ENCODE data around the gene MIF4GD.
A peak's percentile ranks its signal among the peaks of the same experiment; 100 is the strongest.

MIF4GD gene, protein sequence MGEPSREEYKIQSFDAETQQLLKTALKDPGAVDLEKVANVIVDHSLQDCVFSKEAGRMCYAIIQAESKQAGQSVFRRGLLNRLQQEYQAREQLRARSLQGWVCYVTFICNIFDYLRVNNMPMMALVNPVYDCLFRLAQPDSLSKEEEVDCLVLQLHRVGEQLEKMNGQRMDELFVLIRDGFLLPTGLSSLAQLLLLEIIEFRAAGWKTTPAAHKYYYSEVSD

DNA sequence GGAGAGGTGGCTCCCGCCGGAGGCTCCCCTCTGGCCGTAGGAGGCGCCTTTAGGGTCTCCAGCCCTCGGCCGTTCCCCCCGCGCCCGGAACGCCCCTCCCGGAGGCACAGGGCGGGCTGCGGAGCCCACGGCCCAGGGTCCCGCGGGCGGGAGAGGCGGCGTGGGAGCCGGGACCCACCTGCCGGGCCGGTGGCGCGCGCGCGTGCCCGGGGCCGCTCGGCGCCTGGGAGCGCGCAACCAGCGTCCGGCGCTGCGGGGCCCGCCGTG is at the start of gene MIF4GD:
MIF4GD (minus strand) TSS at position 266 of the 267 bp plus-strand sequence. CDS start 1,036 bp downstream, outside the sequence.
- DNase-seq: no peak

DNA sequence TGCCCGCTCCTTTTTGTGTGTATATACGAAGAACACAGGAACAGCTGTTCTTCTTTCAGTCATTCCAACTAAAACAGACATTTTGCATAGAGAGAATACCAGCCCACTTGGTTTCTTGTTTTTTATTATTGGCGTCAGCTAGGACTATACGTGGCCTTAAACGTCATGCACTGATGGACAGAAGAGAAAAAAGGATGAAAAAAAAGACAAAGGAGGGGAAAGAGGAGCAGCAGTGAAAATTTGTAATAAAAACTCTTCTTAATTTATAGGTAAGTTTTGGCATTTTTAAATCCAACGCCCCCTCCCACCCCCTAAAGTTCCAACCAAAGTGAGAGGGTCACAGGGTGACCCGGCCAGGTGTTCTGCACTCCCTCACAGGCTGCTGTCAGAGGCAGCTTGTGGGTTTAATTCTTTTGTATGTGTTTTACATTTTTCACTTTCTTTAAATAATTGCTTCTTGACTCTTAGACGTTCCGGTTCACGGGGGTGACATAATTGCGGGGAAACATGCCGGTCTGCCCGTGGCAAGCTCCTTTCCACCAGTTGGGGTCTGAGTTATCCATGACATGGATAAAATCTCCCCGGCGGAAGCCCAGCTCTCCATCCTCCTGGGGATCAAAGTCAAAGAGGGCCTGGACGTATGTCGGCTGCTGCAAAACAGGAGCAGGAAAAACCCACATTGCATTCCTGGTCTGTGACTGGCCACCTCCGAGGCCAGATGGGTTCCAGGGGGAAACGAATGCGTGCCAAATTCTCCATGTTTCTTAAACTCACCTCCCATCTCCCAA is 49.1 kb upstream of the MIF4GD start:
- no peak for DNase-seq

DNA sequence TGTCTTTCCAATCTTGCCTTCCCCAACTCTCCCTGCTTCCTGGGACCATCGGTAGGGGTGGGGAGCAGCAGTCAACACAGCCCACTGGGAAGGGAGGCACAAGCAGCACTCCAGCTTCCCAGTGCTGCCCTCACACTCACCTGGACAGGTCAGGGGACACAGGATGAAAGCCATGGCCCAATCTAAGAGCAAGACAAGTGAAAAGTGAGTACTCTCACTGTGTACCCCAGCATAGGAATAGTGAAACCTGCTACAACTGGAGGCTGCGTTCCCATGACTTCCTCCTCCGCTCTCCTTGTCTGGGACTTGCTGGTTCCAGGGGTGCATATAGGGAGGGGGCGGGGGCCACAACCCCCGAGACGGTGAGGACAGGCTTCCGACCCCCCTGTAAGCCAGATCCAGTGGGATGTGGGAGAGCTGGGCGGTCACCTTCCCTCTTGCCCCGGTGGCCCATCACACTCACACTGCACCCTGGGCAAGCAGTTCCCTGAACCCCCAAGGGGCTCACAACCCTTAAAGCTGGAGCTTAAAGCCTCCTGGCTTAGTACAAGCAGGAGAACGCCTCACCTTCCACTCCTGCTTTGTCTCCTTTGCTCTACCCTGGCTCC is 47.7 kb upstream of the MIF4GD start:
- DNase-seq: no peak

DNA sequence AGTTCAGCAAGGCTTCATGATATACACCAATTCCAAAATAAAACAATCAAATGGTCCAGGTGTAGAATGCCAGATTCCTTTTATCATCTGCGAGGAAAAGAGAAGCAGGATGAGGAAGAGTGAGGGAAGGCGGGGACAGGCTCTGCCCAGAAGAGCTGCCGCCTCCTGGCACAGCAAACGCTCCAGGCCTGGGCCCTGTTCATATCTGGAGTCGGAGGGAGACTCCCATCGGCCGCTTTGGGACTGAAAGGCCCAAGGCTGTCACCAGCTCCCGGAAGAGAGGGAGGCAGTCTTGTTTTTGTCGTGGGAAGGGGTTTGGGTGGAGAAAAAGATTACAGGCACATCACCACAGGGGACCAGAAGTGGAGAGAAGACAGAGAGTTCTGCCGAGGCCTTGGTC is 47.2 kb upstream of the MIF4GD start:
- no peak for DNase-seq

DNA sequence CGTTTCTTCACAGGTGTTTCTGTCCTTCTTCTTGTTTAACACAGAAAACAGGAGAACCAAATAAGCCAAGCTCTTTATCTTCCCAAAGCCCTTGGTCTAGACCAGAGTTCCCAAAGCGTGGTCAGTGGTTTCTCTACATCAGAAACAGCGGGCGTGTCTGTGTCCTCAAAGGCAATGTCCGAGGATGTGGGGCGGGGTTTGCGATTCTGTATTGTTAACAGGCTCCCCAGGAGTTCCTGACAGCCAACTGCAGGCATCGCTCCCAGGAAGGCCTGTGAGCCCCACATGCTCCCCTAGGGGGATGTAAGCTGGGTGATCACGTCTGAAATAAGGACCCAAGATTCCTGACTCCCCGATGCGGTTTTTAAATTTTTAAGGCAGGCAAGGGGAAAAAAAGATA is 46.6 kb upstream of the MIF4GD start:
- DNase-seq: no peak

DNA sequence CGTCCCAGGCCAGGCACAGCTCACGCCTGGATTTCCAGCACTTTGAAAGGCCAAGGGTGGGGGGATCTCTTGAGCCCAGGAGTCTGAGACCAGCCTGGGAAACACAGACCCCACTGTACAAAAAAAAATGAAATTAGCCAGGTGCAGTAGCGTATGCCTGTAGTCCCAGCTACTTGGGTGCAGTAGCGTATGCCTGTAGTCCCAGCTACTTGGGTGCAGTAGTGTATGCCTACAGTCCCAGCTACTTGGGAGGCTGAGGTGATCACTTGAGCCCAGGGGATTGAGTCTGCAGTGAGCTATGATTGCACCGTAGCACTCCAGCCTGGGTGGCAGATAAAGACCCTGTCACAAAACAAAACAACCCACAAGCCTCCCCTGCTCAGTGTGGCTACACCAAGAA is 45.2 kb upstream of the MIF4GD start:
- DNase-seq: no peak

DNA sequence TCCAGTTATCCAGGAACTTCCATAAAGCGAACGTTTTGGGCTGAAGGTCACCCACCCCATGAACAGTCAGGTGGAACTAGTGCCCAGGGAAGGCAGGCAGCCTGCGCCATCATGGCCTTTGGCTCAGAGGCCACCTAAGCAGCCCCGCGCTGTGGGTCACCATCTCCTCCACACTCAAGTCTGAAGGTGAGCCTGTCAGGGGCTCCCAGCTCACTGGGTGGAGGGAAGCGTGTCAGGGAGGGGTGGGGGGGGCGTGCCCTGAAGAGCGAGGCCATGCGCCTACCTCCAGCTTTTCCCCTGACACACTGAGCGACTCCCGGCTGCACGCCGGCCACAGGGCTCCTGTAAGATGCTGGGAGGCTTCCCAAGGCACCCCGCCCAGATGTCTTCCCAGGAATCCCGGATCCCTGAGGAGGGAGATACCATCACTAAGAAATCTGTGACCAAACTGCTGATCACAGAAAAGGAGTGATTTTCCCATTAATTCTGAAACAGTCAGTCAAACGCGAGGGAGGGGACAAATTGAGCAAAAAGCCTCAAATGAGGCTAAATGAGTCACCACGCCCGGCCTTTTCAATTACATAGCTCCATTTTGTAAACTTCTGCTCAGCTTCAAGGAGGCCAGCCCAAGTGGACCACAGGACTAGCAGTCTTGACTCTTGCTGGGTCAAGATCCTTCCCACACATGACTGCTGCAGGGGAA is 44.7 kb upstream of the MIF4GD start:
- DNase-seq: no peak

DNA sequence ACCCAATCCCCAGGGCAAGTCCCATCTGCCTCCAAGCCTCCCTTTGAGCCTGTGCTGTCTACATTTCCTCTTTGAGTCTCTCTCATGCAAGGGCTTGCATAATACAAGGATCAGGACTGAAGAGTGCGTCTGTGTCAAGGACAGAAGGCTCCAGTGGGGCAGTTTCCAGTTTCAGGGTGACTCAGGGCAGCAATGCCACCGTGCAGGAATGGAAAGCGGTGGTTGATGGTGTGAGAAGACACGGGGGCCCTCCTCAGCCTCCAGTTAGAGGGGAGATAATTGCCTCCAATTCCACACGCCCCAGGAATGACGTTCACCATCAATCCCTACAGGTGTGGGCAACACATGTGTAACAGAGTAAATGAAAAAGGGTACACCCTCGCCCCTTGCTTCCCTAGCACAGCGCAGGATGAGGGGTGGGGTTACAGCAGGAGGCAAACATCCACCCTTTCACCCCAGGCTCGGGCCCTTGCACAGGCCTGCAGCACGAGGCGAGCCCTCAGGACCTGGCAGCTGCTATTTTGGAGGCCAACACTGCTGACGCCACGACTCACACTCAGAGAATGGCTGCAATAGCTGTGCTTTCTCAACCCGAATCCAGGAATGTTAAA is 43.0 kb upstream of the MIF4GD start:
- DNase-seq: peak; percentile 44

DNA sequence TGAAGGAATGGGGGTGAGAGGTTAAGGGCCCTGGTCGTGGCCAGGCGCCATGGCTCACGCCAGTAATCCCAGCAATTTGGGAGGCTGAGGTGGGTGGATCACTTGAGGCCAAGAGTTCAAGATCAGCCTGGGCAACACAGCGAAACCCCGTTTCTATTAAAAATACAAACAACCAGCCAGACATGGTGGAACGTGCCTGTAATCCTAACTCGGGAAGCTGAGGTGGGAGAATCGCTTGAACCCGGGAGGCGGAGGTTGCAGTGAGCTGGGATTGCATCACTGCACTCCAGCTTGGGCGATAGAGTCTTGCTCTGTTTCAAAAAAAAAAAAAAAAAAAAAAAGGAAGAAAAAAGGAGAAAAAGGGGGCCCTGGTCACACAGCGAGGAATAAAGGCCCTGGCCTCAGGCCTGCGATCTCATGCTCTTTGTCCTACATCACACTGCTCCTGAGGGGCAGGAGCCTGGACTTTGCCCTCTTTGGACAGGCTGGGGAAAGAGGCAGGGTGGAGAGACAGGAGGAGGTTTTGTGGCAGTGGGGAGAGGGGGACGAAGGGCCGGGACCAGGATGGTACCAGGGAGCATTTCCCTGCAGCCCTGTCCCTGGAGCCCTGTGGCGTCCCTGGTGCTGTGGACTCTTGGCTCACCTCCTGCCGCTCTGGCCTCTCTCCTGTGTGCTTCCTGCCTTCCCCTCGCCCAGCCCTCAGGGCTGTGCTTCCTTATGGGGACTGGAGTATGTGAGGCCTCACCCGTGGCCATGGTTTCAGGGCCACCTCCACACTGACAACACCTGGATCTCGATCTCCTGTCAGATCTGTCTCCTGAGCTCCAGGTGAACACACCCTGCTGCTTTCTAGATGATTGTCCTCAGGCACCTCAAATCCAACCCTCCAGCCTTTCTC is 38.0 kb upstream of the MIF4GD start:
- DNase-seq: no peak

DNA sequence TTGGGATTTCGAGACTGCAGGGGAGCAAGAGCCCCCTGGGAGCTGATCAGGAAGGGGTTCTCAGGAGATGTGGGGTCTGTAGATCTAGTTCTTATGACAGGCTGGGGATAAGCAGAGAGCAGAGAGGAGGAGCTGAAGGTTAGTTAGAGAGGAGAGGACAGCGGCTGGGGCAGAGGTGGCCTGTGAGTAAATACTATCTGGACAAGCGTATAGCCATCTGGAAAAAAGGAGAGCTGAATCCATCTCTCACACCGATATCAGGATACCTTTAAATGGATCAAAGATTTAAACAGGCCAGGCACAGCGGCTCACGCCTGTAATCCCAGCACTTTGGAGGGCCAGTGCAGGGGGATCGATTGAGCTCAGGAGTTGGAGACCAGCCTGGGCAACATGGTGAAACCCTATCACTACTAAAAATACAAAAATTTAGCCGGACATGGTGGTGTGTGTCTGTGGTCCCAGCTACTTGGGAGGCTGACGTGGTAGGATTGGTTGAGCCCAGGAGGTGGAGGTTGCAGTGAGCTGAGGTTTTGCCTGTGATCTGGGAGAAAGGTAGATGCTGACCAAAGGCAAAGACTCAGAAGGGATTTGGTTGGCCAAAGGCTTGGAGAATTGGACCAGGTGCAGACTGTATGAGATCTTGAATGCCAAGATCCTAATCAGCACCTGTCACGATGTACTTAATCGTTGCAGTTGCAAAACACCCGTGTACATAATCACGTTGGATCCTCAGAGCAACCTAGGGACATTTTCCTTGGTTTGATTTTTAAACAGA is 37.1 kb upstream of the MIF4GD start:
- DNase-seq: no peak

DNA sequence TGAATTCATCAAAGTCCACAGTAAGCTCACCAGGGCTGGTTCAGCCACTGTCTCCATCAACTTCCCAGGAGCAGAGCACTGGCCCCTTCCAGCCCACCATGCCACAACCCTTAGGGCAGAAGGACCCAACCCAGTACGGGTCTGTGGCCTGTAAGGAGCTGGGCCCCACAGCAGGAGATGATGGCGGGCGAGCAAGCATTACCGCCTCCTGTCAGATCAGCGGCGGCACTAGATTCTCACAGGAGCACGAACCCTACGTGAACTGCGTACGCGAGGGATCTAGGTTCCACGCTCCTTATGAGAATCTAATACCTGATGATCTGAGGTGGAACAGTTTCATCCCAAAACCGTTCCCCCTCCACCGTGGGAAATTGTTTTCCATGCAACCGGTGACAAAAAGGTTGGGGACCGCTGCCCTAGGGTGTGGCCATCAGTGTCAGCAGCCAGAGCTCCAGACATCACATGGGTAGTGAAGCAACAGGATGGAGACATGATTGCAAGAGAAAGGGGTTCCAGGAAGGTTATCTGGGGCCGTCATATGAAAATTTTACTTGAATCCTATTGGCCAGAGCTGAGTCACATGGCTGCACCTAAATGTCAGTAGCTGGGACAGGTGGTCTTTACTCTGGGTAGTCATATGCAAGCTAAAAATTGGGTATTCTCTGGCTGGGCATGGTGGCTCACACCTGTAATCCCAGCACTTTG is 30.6 kb upstream of the MIF4GD start:
- peak; percentile 56 for DNase-seq

DNA sequence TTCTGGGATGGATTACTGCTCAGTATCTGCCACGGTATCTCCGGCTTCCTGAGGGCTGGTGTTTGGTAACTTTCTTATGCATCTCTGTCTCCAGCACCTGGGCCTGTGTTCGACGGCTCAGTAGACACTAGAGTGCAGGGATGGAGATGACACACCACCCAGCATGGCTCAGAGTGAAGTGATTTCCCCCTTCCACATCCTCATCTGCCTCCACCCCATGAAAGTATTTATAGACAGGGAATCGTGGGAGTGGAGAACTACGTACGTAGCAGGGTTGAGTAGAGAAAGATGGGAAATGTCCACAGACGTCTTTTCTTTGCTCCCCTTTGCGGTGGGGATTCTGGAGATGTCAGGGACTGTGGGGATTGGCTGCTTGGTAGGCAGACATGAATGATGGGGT is 30.0 kb upstream of the MIF4GD start:
- no peak for DNase-seq

DNA sequence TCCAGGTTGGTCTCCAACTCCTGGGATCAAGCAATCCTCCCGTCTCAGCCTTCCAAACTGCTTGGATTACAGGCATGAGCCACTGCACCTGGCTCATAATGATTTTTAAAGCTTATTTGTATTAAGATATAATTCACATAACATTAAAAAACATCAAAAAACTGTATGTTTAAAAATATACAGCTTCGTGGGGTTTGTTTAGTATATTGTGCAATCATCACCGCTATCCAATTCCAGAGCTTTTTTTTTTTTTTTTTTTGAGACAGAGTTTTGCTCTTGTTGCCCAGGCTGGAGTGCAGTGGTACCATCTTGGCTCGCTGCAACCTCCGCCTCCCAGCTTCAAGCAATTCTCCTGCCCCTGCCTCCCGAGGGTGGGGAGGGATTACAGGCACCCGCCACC is 29.2 kb upstream of the MIF4GD start:
- DNase-seq: no peak

DNA sequence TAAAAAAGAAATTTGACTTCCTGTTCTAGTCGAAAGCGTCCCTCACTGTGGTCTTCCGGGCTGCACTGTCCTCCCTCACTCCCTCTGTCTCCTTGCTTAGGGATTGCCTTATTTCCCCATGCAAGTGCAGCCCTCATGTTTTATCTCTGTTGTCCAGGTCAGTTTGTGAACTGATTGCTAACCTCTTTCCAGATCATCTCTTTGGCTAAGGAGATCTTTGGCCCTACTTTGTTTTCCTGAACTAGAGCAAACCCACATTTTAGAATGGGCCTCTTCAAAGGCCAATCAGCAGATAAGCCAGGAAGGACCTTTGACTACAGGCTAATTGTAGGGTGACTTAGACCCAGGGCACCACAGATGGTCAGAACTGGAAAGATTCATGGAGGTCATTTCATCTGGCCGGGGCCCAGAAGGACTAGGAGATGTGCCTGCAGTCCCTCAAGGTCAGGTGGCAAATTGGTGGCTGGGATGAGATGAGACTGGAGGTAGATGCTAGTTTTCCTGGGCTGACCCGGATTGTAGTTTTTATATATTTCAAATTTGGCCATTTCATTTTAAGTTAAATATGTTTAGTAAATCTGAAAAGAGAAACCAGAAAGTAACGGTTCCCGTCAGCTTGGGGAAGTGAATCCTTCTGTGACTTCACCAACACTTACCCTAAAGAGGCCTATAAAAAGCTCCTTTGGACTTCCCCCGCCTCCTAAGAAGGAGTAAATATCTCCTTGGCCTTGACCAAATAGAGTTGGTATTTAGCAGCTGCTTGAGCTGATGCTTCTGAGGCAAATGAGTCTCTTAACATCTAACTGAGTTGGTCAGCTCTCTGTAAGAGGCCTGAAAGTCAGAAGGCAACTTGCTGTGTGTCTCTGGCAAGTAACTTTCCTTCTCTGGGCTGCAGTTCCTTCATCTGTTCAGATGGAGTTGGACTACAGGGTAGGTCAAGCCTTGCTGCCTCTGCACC is 24.4 kb upstream of the MIF4GD start:
- peak; percentile 45 for DNase-seq

DNA sequence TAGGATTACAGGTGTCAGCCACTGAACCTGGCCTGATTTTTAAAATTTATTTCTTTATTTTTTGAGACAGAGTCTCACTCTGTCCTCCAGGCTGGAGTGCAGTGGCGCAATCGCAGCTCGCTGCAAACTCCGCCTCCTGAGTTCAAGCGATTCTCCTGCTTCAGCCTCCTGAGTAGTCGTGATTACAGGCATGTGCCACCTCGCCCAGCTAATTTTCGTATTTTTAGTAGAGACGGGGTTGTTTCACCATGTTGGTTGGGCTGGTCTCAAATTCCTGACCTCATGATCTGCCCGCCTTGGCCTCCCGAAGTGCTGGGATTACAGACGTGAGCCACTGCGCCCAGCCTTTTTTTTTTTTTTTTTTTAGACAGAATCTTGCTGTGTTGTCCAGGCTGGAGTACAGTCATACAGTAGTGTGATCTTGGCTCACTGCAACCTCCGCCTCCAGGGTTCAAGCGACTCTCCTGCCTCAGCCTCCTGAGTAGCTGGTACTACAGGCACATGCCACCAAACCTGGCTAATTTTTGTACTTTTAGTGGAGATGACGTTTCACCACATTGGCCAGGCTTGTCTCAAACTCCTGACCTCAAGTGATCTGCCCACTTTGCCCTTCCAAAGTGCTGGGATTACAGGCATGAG is 21.9 kb upstream of the MIF4GD start:
- DNase-seq: peak; percentile 29

DNA sequence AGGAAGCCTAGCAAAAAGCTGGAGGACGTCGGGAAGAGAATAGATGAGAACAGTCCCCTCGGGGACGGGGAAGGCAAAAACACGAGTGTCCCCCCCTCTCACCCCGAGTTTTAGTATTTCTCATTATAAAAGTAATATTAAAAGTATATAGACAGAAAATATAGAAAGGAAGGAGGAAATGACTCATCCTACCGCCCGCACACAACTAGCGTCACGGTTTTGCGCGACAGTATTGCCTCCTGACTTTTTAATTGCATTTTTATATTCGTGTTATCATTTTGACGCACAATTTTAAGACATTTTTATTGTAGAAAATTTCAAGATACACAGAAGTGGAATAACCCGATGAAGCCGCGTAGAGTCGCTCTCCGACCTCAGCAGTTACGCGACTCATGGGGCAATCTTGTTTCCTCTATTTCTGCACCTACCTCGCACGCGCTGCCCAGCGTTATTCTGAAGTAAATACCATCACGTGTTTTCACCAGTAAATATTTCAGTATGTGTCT is 18.9 kb upstream of the MIF4GD start:
- DNase-seq: peak; percentile 67

DNA sequence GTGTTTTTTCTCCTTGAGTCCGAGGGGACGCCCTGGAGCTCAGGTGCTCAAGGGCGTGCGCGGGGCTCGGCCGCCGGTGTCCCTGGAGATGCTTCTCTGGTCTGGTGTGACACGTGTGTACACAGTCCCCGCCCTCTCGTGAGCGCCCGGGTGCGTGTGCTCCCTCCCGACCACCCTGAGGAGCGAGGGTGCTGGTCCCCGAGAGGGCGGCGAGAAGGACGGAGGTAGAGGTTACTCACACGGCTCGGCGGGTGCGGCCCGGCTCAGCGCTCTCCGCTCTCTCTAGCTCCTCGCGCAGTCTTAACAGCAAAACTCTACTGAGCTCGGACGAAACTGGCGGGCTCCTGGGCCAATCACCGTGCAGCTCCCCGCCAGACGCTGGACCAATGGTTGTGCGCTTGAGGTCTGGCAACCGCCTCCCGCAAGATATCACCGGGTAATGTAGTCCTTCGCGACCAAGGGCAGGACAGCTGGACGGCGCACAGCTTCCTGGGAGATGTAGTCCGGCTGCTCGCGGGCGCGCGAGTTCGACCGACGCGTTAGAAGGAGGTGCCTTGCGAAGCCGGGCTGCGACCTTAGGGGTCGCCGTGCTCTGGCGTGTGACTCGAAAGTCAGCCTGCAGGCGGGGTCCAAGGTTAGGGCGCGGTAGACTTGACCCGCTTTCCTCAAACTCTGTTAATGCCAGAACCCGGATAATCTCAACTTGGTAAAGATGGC is 18.2 kb upstream of the MIF4GD start, which contains the start of gene SLC25A19:
SLC25A19 (minus strand) TSS at position 319 of the 717 bp plus-strand sequence. CDS start 2,669 bp downstream, outside the sequence.
- peak; percentile 97 for DNase-seq

DNA sequence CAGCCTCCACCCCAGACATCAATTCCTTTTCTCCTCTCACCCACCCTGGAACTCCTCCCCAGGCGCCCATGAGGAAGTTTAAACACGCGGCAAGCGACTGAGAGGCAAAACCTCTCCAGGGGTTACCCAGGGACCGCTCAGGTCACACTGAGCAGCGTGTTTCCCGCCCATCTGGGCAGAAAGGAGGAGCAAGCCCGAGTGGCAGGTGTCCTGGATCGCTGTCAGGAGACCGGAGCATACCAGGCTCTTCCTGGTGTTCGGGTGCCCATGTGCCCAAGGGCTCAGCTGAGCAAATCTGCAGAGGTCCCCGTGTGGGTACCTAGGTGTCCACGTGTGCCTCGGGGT is 17.7 kb upstream of the MIF4GD start:
- DNase-seq: no peak

Data from CD4-positive, alpha-beta T cell treated with Interferon gamma for 1 hour (primary cell).